SK-N-SH (cell line): ENCODE results near the gene CDC6. TPM values are rescaled to one million over a fixed set of nuclear protein-coding genes. Genes with fewer than 3 reads are reported as not detected.

Experiments
- CTCF ChIA-PET: fragments of 300-600, 350-600 bp; formaldehyde crosslinking; extraction: SDS; loops from one replicate; lab custom pipeline; 2021; lab: Yijun Ruan, JAX
- POLR2A ChIA-PET: fragments of 350-600 bp; sonication (Branson Sonifier 250); formaldehyde crosslinking; extraction: SDS; loops from one replicate; lab custom pipeline; 2020; ENCODE audit warnings: antibody characterized with exemption, inconsistent platforms; lab: Yijun Ruan, JAX
- DNase-seq: peaks from one replicate; pipeline ENCODE4 v3.0.0; 2012
- H2AFZ ChIP-seq: fragments of 200-600 bp; sonication (generic); 2 replicates; pipeline ENCODE4 v1.8.1; 2016; ENCODE audit warnings: antibody characterized with exemption, mild to moderate bottlenecking, low read depth
- H3F3A ChIP-seq: fragments of 200-600 bp; sonication (generic); replicated peaks from 2 replicates; pipeline ENCODE3; 2016; ENCODE audit warnings: antibody characterized with exemption, mild to moderate bottlenecking; ENCODE audit not compliant: insufficient read depth
- H3K27ac ChIP-seq, 2 experiments: fragments of 200-500 bp in 1 of 2; fragments of 200-600 bp in 1 of 2; sonication (Bioruptor generic) in 1 of 2; sonication (generic), shearing (Covaris generic) in 1 of 2; 2 replicates each; pipeline versions ENCODE4 v1.5.1 to v1.6.1; 2014 to 2016; ENCODE audit warnings: low read depth in 2 of 2, inconsistent platforms in 1 of 2, low read length in 1 of 2, mild to moderate bottlenecking in 1 of 2, mixed read lengths in 1 of 2
- H3K27me3 ChIP-seq: fragments of 200-600 bp; sonication (generic), shearing (Covaris generic); 2 replicates; pipeline ENCODE4 v1.6.1; 2016; ENCODE audit warnings: mixed run types; ENCODE audit not compliant: insufficient read depth
- H3K36me3 ChIP-seq, 2 experiments: fragments of 200-500 bp in 1 of 2; fragments of 200-600 bp in 1 of 2; sonication (Bioruptor generic) in 1 of 2; sonication (generic) in 1 of 2; replicated peaks in 1 of 2; 2 replicates each; pipeline versions ENCODE3 to v1.5.1; 2014 to 2016; ENCODE audit warnings: low read length in 1 of 2, mild to moderate bottlenecking in 1 of 2; ENCODE audit not compliant: insufficient read depth in 2 of 2, control insufficient read depth in 1 of 2
- H3K4me1 ChIP-seq, 2 experiments: fragments of 200-500 bp in 1 of 2; fragments of 200-600 bp in 1 of 2; sonication (Bioruptor generic) in 1 of 2; sonication (generic), shearing (Covaris generic) in 1 of 2; 2 replicates each; pipeline versions ENCODE4 v1.5.1 to v1.6.1; 2014 to 2016; ENCODE audit warnings: low read depth in 1 of 2, low read length in 1 of 2, mixed run types in 1 of 2; ENCODE audit not compliant: insufficient read depth in 2 of 2, control insufficient read depth in 1 of 2
- H3K4me2 ChIP-seq: fragments of 200-600 bp; sonication (generic), shearing (Covaris generic); 2 replicates; pipeline ENCODE4 v1.6.1; 2017; ENCODE audit warnings: mixed run types
- H3K4me3 ChIP-seq, 2 experiments: fragments of 200-500 bp in 1 of 2; fragments of 200-600 bp in 1 of 2; sonication (Bioruptor generic) in 1 of 2; sonication (generic), shearing (Covaris generic) in 1 of 2; 2 replicates each; pipeline versions ENCODE4 v1.5.1 to v1.8.1; 2014 to 2016; ENCODE audit warnings: low read depth in 2 of 2, inconsistent platforms in 1 of 2, low read length in 1 of 2, mild to moderate bottlenecking in 1 of 2, mixed read lengths in 1 of 2, moderate library complexity in 1 of 2
- H3K79me2 ChIP-seq: fragments of 200-600 bp; sonication (generic); 2 replicates; pipeline ENCODE4 v1.8.1; 2017; ENCODE audit warnings: mild to moderate bottlenecking; ENCODE audit not compliant: insufficient read depth
- H3K9ac ChIP-seq: fragments of 200-600 bp; sonication (generic); 2 replicates; pipeline ENCODE4 v1.6.1; 2017; ENCODE audit warnings: mixed run types
- H3K9me2 ChIP-seq: fragments of 200-600 bp; sonication (generic); 2 replicates; pipeline ENCODE4 v1.6.1; 2017; ENCODE audit warnings: mixed run types
- H3K9me3 ChIP-seq: fragments of 200-600 bp; sonication (generic); 2 replicates; pipeline ENCODE4 v1.6.1; 2017; ENCODE audit warnings: mixed run types, mild to moderate bottlenecking, moderate library complexity
- H4K20me1 ChIP-seq: fragments of 200-600 bp; sonication (generic); 2 replicates; pipeline ENCODE4 v1.6.1; 2017; ENCODE audit warnings: mild to moderate bottlenecking, mixed run types; ENCODE audit not compliant: insufficient read depth
- FOSL2 ChIP-seq: IDR thresholded peaks from 2 replicates; pipeline ENCODE4 v1.4.0; 2012; ENCODE audit warnings: low read depth, mild to moderate bottlenecking, moderate library complexity, borderline replicate concordance
- FOXM1 ChIP-seq: IDR thresholded peaks from 2 replicates; pipeline ENCODE4 v1.4.0; 2012; ENCODE audit warnings: low read depth, mild to moderate bottlenecking
- GATA2 ChIP-seq: sonication (generic); formaldehyde crosslinking; IDR thresholded peaks from 2 replicates; pipeline ENCODE4 v1.5.0; 2020; ENCODE audit warnings: mild to moderate bottlenecking, missing genetic modification reagents
- MEF2A ChIP-seq: IDR thresholded peaks from 2 replicates; pipeline ENCODE4 v1.4.0; 2012; ENCODE audit warnings: low read depth, borderline replicate concordance
- POLR2AphosphoS5 ChIP-seq: IDR thresholded peaks from 2 replicates; pipeline ENCODE4 v1.6.1; 2012; ENCODE audit warnings: low read depth, low read length
- RFX5 ChIP-seq: IDR thresholded peaks from 2 replicates; pipeline ENCODE4 v1.6.1; 2012; ENCODE audit warnings: mild to moderate bottlenecking, improper control_type of control experiment, low read length
- SIN3A ChIP-seq: IDR thresholded peaks from 2 replicates; pipeline ENCODE4 v1.6.1; 2012; ENCODE audit warnings: low read depth, mild to moderate bottlenecking, low read length, moderate library complexity, borderline replicate concordance
- YY1 ChIP-seq: IDR thresholded peaks from 2 replicates; pipeline ENCODE4 v1.4.0; 2012; ENCODE audit warnings: low read depth, mild to moderate bottlenecking
- WGBS: methylation state at CpG from one replicate; pipeline ENCODE4 v1.1.6; 2017; ENCODE audit warnings: low lambda C conversion rate; 5-methylcytosine and 5-hydroxymethylcytosine counted together
- polyA plus RNA-seq, 3 experiments: library from polyadenylated mRNA; depleted of rRNA; stranded (reverse); fragments of >200 nt; gene quantifications; 2 replicates each; pipeline ENCODE4 v1.2.3, GENCODE V29; 2012
- TF ChIP-seq, protein P1 (sequence below): IDR thresholded peaks from 2 replicates; pipeline ENCODE4 v1.6.1; 2012; ENCODE audit warnings: mild to moderate bottlenecking, low read depth, low read length, moderate library complexity

Gene CDC6
- polyA plus RNA-seq, 1 of the 3 experiments (the other 2 are of a cell fraction) = 12.7 TPM

DNA sequence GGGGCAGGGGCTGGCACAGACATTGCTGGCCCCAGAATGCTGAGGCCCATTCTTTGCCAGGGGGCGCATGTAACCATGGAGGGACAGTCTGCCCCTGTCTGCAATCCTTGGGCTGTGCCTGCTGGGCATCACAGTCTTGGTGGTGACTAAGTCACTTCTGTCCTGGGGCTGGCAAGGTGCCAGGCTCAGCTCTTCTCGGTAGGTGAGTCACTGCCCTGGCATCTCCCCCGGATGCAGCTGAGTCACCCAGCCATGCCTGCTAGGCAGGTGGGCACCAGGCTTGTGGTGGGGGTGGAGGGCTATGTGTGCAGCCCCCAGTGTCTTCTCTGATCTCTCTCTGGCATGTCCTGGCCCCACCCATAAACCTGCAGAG lies 26.9 kb downstream of the CDC6 start (continued):
- TF ChIP-seq FOSL2 = peak; percentile 100
- peak; percentile 84; the same call in 1 of the 2 replicates for TF ChIP-seq FOXM1
- 0 out of 2 replicates have a peak, but pooled peaks have one; percentile 45 for TF ChIP-seq SIN3A
- TF ChIP-seq POLR2AphosphoS5 = peak; percentile 85
- TF ChIP-seq, protein P1, sequence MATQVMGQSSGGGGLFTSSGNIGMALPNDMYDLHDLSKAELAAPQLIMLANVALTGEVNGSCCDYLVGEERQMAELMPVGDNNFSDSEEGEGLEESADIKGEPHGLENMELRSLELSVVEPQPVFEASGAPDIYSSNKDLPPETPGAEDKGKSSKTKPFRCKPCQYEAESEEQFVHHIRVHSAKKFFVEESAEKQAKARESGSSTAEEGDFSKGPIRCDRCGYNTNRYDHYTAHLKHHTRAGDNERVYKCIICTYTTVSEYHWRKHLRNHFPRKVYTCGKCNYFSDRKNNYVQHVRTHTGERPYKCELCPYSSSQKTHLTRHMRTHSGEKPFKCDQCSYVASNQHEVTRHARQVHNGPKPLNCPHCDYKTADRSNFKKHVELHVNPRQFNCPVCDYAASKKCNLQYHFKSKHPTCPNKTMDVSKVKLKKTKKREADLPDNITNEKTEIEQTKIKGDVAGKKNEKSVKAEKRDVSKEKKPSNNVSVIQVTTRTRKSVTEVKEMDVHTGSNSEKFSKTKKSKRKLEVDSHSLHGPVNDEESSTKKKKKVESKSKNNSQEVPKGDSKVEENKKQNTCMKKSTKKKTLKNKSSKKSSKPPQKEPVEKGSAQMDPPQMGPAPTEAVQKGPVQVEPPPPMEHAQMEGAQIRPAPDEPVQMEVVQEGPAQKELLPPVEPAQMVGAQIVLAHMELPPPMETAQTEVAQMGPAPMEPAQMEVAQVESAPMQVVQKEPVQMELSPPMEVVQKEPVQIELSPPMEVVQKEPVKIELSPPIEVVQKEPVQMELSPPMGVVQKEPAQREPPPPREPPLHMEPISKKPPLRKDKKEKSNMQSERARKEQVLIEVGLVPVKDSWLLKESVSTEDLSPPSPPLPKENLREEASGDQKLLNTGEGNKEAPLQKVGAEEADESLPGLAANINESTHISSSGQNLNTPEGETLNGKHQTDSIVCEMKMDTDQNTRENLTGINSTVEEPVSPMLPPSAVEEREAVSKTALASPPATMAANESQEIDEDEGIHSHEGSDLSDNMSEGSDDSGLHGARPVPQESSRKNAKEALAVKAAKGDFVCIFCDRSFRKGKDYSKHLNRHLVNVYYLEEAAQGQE = peak; percentile 66
- TF ChIP-seq MEF2A = peak; percentile 79; the same call in 1 of the 2 replicates

DNA sequence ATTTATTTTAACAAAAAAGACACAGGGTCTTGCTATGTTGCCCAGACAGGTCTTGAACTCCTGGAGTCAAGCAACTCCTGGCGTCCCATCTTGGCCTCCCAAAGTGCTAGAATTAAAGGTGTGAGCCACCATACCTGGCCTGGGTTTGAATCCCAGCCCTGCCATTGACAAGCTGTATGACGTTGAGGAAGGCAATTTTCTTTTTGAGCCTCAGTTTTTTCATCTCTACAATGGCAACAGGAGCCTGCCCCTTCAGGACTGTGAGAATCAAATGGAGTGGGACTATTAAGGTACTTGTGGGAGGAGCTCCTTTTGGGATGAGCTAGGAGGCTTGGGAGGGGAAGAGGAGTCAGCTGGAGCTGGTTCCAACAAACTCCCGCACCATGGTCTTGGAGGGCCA lies 27.5 kb downstream of the CDC6 start:
- no peak overlapping the region for H3K9ac ChIP-seq
- peak overlapping the region; percentile 95 for H3K4me2 ChIP-seq
- ChIA-PET POLR2A (interaction anchor here (2.9 kb wide), 1 partner anchor 36 kb away, joined by 7 read pairs; no protein-coding TSS in a partner anchor), CTCF (interaction anchor here (36.0 to 57.6 kb wide), 2 partner anchors 10 to 23 kb away, joined by 1706 read pairs; partner anchors contain the start of genes CDC6, GJD3 and RARA)
- peaks cover 5% of the 10 kb centered on the region for H4K20me1 ChIP-seq
- no peak overlapping the region for H3K4me3 ChIP-seq
- peaks cover 60 to 91% of the 10 kb centered on the region in 2 experiments for H3K4me1 ChIP-seq
- H2AFZ ChIP-seq = no peak overlapping the region
- H3K9me2 ChIP-seq = no peaks in the 10 kb centered on the region
- H3K79me2 ChIP-seq = peaks cover 41% of the 10 kb centered on the region
- no peaks in the 10 kb centered on the region for H3K9me3 ChIP-seq
- peak overlapping the region; percentile 94 to 95 for H3K27ac ChIP-seq
- peaks cover 50% of the 10 kb centered on the region for H3F3A ChIP-seq
- no peaks in the 10 kb centered on the region for H3K27me3 ChIP-seq
- no peak for TF ChIP-seq RFX5
- no peak for TF ChIP-seq GATA2
- no peak for TF ChIP-seq MEF2A
- TF ChIP-seq FOSL2 = no peak
- no peak for TF ChIP-seq YY1
- H3K36me3 ChIP-seq = no peaks in the 10 kb centered on the region
- DNase-seq = no peak
- WGBS = 92% methylated on average over 3 of the region's 3 CpGs
